Right renal pelvis (tissue), 4 donors: Measurements from ENCODE around the gene GREM1. TPM values are rescaled to one million over a fixed set of nuclear protein-coding genes. Genes with fewer than 3 reads are reported as not detected.

Experiments used
- DNase-seq, 4 donors: peaks; one replicate each; pipeline ENCODE4 v3.0.0-alpha.2; 2013; ENCODE audit warnings: low read depth in 4 of 4, low spot score in 3 of 4, missing footprints in 1 of 4
- polyA plus RNA-seq, 4 donors: library from polyadenylated mRNA; unstranded; fragments of 120-200 nt; gene quantifications; one replicate each; pipeline ENCODE4 v1.2.1, GENCODE V29; 2013; ENCODE audit not compliant: insufficient read length in 4 of 4

GREM1 gene
- polyA plus RNA-seq, 4 donors, result 0.17 to 0.58 (median 0.26) TPM

- no peak for DNase-seq
Measured at GRCh38 chr15:32775103-32775502, 57.3 kb downstream of the GREM1 start.

DNA sequence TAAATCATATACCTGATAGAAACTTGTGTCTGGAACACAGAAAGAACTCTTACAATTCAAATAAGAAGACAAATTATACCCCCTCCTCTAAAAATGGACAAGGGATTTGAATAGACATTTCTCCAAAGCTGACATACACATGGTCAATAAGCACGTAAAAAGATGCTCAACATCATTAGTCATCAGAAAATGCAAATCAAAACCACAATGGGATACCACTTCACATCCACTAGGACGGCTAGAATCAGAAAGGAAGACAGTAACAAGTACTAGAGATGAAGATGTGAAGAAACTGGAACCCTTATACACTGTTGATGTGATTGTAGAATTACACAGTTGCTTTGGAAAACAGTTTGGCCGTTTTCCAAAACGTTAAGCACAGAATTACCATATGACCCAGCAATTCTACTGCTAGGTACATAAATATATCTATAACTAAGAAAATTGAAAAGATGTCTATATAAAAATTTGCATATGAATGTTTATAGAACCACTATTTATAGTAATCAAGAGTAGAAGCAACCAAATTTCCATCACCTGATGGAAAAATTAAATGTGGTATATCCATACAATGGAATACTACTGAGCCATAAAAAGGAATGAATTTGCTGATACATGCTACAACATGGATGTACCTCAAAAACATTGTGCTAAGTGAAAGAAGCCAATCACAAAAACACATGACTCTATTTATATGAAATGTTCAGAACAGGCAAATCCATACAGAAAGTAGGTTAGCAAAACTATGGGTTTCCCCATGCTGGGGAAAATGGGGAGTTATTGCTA, 60.8 kb downstream of the GREM1 start:
- DNase-seq, result no peak

GRCh38 chr15:32781781-32782180, 64.0 kb downstream of the GREM1 start:
- DNase-seq, result no peak

- DNase-seq, result no peak
Measured at GRCh38 chr15:32784581-32784980, 66.8 kb downstream of the GREM1 start.

DNA sequence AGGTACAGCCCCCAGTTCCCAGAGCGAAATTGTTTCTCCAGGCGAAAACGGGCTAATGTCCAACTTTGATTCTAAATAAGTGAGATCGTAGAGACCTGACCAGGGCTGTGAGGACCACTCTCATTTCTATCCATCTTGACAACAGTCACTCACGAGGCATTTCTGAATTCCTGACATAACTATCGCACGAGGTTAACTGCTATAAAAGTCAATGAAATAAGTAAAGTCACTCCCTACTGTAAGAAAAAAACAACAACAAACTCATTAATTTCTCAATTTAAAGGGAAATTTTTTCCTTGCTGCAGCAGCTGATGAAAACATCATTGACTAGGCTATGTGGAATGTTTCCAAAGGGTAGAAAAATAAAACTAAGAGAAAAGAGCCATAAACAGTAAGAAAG, 69.1 kb downstream of the GREM1 start:
- no peak for DNase-seq

DNA sequence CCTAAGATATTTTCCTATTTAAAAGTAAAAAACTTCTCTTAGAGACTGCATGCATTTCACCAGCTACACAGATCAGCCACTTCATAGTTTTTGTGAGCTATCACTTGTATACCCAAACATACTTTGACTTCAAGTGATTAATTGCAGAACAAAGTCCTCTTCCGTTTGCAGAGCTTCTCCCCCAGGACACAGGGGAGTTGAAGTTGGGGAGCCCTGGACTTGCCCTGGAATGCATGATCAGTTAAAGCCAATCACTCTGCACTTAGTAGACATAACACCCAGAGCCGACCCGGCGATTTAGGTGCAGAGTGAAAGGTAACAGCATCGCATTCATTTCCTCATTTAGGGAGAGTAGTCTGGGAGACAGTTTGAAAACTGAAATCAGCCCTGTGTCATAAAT, 70.1 kb downstream of the GREM1 start:
- DNase-seq, result no peak

- DNase-seq, result no peak
Measured at GRCh38 chr15:32790352-32790999, 72.7 kb downstream of the GREM1 start.

- no peak for DNase-seq
Measured at GRCh38 chr15:32792436-32792835, 74.6 kb downstream of the GREM1 start.

Other genes with a start within 250 kb of the GREM1 start
- gene GOLGA8N, start 124.5 kb upstream of the GREM1 start, polyA plus RNA-seq, result 10 to 100 TPM; 14.9 to 23.3 (median 17.5) TPM
- gene ARHGAP11A, start 102.5 kb upstream of the GREM1 start, polyA plus RNA-seq, result 10 to 100 TPM; 26.4 to 33.3 (median 33.0) TPM
- 10 to 100 TPM; 16.3 to 23.5 (median 21.2) TPM for gene SCG5, start 76.3 kb upstream of the GREM1 start, polyA plus RNA-seq